WTC11 (cell line): ENCODE results near the gene GNA12.

ENCODE experiments used
- ATF1 ChIP-seq: sonication (generic); formaldehyde crosslinking; IDR thresholded peaks from 2 replicates; pipeline ENCODE4 v1.8.1; 2023; ENCODE audit warnings: mild to moderate bottlenecking, moderate library complexity, missing genetic modification reagents
- NR1H2 ChIP-seq: sonication (generic); formaldehyde crosslinking; IDR thresholded peaks from 2 replicates; pipeline ENCODE4 v1.9.0; 2021; ENCODE audit warnings: mild to moderate bottlenecking, moderate library complexity, missing genetic modification reagents
- NR3C1 ChIP-seq: sonication (generic); formaldehyde crosslinking; conservative IDR thresholded peaks from 2 replicates; pipeline ENCODE4 v1.8.1; 2023; ENCODE audit warnings: low read depth, mild to moderate bottlenecking, missing genetic modification reagents
- RORB ChIP-seq: fragments of 250-450 bp; sonication (Bioruptor Pico); IDR thresholded peaks from 2 replicates; pipeline ENCODE4 v1.9.0; 2021; ENCODE audit warnings: mild to moderate bottlenecking
- TF ChIP-seq, protein P1 (sequence below): fragments of 200-600 bp; IDR thresholded peaks from 2 replicates; pipeline ENCODE4 v1.8.0; 2022; ENCODE audit warnings: antibody characterized with exemption
- TF ChIP-seq, protein P2 (sequence below): sonication (generic); formaldehyde crosslinking; IDR thresholded peaks from 2 replicates; pipeline ENCODE4 v1.8.1; 2023; ENCODE audit warnings: mild to moderate bottlenecking, missing genetic modification reagents, moderate library complexity
- TF ChIP-seq, protein P3 (sequence below): sonication (generic); formaldehyde crosslinking; conservative IDR thresholded peaks from 2 replicates; pipeline ENCODE4 v1.8.1; 2022; ENCODE audit warnings: mild to moderate bottlenecking, missing genetic modification reagents

DNA sequence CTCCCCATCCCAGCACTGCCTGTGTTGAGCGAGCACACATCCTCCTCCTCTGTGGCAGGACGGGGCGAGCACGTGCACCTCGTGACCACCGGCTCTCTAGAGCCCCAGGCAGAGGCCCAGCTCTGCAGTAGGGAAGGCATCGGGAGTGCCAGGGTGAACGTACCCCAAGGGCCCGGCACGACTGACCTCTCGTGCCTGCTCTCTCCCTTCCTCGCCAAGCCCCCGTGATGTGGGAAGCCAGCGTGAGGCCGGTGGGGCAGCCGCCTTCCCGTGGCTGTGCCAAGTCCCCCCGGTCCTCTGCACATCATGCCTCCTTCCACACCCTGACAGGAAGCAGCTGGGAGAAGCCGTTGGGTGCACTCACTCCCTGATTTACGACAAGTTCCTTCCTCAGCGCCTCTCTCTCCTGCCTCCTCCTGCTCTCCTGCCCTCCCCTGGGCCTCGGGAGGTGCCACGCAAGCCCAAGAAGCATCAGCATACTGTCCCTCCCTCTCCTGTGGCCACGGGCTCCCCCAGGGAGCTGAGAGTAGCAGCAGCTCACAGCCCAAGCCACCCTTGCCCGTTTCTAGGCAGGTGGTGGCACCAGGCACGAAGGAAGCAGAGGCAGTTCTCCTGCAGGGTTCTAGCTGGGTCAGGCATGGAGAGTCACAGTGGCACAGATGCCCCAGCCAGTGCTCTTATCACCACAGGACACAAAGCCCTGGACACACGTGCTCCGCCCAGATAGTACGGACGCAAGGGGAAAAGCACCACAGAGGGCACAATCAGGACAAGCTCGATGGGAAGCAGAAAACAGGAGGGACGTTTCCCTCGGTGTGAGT lies 109.1 kb downstream of the GNA12 start:
- TF ChIP-seq NR3C1 (CRISPR knock-in tag) (no peak), NR1H2 (no peak), RORB (CRISPR knock-in tag) (no peak), ATF1 (CRISPR knock-in tag) (no peak)
- TF ChIP-seq, protein P1, sequence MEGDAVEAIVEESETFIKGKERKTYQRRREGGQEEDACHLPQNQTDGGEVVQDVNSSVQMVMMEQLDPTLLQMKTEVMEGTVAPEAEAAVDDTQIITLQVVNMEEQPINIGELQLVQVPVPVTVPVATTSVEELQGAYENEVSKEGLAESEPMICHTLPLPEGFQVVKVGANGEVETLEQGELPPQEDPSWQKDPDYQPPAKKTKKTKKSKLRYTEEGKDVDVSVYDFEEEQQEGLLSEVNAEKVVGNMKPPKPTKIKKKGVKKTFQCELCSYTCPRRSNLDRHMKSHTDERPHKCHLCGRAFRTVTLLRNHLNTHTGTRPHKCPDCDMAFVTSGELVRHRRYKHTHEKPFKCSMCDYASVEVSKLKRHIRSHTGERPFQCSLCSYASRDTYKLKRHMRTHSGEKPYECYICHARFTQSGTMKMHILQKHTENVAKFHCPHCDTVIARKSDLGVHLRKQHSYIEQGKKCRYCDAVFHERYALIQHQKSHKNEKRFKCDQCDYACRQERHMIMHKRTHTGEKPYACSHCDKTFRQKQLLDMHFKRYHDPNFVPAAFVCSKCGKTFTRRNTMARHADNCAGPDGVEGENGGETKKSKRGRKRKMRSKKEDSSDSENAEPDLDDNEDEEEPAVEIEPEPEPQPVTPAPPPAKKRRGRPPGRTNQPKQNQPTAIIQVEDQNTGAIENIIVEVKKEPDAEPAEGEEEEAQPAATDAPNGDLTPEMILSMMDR, result no peak
- TF ChIP-seq, protein P2, sequence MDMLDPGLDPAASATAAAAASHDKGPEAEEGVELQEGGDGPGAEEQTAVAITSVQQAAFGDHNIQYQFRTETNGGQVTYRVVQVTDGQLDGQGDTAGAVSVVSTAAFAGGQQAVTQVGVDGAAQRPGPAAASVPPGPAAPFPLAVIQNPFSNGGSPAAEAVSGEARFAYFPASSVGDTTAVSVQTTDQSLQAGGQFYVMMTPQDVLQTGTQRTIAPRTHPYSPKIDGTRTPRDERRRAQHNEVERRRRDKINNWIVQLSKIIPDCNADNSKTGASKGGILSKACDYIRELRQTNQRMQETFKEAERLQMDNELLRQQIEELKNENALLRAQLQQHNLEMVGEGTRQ (CRISPR knock-in tag), result no peak
- TF ChIP-seq, protein P3, sequence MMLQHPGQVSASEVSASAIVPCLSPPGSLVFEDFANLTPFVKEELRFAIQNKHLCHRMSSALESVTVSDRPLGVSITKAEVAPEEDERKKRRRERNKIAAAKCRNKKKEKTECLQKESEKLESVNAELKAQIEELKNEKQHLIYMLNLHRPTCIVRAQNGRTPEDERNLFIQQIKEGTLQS, result no peak
